GM12891 (cell line): ENCODE measurements around the gene ETFB.

Experiments used
- POLR2A ChIP-seq: IDR thresholded peaks from 2 replicates; pipeline ENCODE4 v1.6.1; 2011; ENCODE audit warnings: low read depth, low read length, control low read depth
- POLR2AphosphoS5 ChIP-seq: IDR thresholded peaks from 2 replicates; pipeline ENCODE4 v1.6.1; 2011; ENCODE audit warnings: low read depth, low read length, control low read depth
- SPI1 ChIP-seq: IDR thresholded peaks from 2 replicates; pipeline ENCODE4 v1.6.1; 2011; ENCODE audit warnings: low read depth, low read length, control low read depth
- TAF1 ChIP-seq: IDR thresholded peaks from 2 replicates; pipeline ENCODE4 v1.6.1; 2011; ENCODE audit warnings: low read depth, low read length, control low read depth

DNA sequence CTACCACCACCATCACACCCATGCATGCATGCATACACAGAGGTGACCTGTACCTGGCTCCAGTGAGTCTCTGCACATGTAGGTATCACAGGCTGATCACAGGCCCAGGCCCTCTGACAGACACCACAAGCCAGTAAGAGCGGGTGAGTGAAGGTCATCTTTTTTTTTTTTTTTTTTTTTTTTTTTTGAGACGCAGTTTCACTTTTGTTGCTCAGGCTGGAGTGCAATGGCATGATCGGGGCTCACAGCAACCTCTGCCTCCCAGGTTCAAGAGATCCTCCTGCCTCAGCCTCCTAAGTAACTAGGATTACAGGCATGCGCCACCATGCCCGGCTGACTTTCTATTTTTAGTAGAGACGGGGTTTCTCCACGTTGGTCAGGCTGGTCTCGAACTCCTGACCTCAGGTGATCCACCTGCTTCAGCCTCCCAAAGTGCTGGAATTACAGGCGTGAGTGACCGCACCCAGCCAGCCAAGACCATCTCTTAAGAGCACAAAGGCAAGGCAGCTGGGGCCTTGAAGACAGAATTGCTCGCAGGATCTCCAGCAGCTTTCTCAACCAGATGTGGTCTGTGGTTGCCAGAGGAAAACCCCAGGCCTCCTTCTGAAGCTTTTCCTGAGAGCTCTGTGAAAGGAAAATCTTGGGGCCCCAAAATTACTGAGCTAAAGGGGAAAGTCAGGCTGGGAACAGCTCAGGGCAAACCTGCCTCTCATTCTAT lies 9.5 kb upstream of the ETFB start:
- TF ChIP-seq POLR2A, result no peak
- no peak for TF ChIP-seq POLR2AphosphoS5
- TF ChIP-seq TAF1, result no peak
- no peak for TF ChIP-seq SPI1
